GM12864 (cell line): Measurements from ENCODE around the gene AFAP1L1.

Experiments used
- DNase-seq: peaks from one replicate; pipeline ENCODE4 v3.0.0-alpha.2; 2011; ENCODE audit warnings: low read depth
- H3K4me3 ChIP-seq: 2 replicates; pipeline ENCODE4 v1.5.1; 2011; ENCODE audit warnings: mild to moderate bottlenecking, low read depth, low read length, control low read depth
- TF ChIP-seq, protein P1 (sequence below): IDR thresholded peaks from 2 replicates; pipeline ENCODE4 v1.5.1; 2011; ENCODE audit warnings: low read depth, mild to moderate bottlenecking, moderate library complexity, low read length, control low read depth, inconsistent platforms; ENCODE audit errors: missing control alignments

The AFAP1L1 gene

DNA sequence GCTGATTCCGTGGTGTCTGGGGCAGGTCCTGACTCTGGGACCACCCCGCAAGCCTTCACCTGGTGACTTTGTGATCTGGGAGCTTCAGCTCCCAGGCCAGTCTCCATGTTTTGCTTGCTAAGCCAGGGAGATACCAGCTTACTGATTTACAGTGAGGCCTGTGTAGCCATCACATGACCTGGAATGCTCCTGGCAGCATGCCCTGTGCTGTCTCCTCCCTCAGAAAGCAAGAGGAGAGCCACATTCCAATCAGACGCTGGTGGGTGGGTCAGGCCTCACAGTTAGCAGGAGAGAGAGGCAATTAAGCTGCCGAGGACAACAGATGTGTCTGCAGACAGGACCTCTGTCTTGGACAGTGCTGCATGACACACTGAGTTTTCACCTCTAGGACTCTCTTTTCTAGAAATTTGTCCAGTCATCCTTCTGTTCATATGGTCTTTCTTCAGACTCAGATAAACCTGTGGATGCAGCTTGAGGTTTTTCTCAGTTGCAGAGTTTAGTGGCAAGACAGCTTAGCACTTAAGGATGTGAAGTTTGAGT, 49.2 kb downstream of the AFAP1L1 start:
- no peak overlapping the region for H3K4me3 ChIP-seq
- no peak for DNase-seq
- TF ChIP-seq, protein P1, sequence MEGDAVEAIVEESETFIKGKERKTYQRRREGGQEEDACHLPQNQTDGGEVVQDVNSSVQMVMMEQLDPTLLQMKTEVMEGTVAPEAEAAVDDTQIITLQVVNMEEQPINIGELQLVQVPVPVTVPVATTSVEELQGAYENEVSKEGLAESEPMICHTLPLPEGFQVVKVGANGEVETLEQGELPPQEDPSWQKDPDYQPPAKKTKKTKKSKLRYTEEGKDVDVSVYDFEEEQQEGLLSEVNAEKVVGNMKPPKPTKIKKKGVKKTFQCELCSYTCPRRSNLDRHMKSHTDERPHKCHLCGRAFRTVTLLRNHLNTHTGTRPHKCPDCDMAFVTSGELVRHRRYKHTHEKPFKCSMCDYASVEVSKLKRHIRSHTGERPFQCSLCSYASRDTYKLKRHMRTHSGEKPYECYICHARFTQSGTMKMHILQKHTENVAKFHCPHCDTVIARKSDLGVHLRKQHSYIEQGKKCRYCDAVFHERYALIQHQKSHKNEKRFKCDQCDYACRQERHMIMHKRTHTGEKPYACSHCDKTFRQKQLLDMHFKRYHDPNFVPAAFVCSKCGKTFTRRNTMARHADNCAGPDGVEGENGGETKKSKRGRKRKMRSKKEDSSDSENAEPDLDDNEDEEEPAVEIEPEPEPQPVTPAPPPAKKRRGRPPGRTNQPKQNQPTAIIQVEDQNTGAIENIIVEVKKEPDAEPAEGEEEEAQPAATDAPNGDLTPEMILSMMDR: no peak

GRCh38 chr5:149322518-149322917, 50.9 kb downstream of the AFAP1L1 start:
- TF ChIP-seq, protein P1: no peak
- no peak for DNase-seq
- no peak overlapping the region for H3K4me3 ChIP-seq

- DNase-seq: no peak
- TF ChIP-seq, protein P1: no peak
- H3K4me3 ChIP-seq: no peak overlapping the region
Measured at GRCh38 chr5:149323210-149323609, 51.6 kb downstream of the AFAP1L1 start.

DNA sequence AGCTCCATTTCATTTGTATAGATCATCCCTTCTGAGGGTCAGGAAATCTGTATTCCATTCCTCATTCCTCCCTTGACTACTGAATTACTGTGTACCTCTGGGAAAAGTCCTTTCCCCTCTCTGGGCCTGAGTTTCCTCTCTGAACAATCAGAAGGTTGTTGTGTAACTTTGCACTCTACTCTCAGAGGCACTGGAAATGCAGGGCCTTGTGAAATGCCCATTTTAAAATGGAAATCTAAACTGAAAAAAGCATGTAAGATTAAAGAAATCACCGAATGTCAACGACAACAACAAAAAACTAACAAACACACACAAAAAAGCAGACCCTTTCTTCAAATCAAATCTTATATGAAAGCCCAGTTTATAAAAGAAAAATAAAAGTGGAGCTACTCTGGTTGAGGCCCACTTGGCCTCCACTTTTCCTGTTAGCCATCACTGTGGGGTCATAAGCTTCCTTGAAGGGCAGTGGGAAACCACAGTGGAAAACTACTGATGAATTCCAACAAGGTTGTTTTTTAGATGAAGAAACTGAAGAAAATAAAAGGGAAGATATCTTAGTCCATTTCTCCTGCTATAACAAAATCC, 52.1 kb downstream of the AFAP1L1 start:
- H3K4me3 ChIP-seq: no peak overlapping the region
- DNase-seq: no peak
- TF ChIP-seq, protein P1: no peak

DNA sequence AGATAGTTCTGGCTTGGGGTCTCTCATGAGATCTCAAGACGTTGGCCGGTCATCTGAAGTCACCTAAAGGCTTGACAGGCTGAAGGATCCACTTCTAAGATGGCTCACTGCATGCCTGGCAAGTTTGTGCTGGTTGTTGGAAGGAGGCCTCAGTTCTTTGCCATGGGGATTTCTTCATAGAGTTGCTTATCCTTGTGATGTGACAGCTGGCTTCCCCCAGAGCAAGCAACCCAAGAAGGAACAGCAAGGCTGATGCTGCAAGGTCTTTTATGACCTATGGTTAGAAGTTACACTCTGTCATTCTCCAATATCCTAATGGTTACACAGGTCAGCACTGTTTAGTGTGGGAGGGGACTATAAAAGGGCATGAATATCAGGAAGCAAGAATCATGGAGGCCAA, 53.0 kb downstream of the AFAP1L1 start:
- TF ChIP-seq, protein P1: no peak
- H3K4me3 ChIP-seq: no peak overlapping the region
- no peak for DNase-seq

- DNase-seq: no peak
- TF ChIP-seq, protein P1: no peak
- no peak overlapping the region for H3K4me3 ChIP-seq
Measured at GRCh38 chr5:149325166-149325735, 53.6 kb downstream of the AFAP1L1 start.

GRCh38 chr5:149325894-149326293, 54.2 kb downstream of the AFAP1L1 start:
- no peak overlapping the region for H3K4me3 ChIP-seq
- TF ChIP-seq, protein P1: no peak
- no peak for DNase-seq
